Measurements from ENCODE around the gene LTB4R. TPM values are rescaled to one million over a fixed set of nuclear protein-coding genes. Genes with fewer than 3 reads are reported as not detected.

The LTB4R gene
- total RNA-seq, 1 donor, result 1.3 TPM

GRCh38 chr14:24283796-24284460 is 27.4 kb upstream of the LTB4R start:
- no peak for DNase-seq (ENCODE audit: low read depth)

GRCh38 chr14:24284501-24285035 is 26.7 kb upstream of the LTB4R start:
- TF ChIP-seq CTCF (IDR thresholded peaks at IDR 0.05; ENCODE audit: insufficient read depth, low read depth, low read length), result no peak
- H3K4me3 ChIP-seq (ENCODE audit: low read depth, low read length), result no peak overlapping the region
- DNase-seq (ENCODE audit: low read depth), result no peak

More at GRCh38 chr14:24283796-24284460, 27.4 kb upstream of the LTB4R start:
- H3K4me3 ChIP-seq (ENCODE audit: low read depth, low read length), result no peak overlapping the region
- TF ChIP-seq CTCF (IDR thresholded peaks at IDR 0.05; ENCODE audit: insufficient read depth, low read depth, low read length), result no peak

- H3K4me3 ChIP-seq (ENCODE audit: low read depth, low read length), result no peak overlapping the region
- no peak for DNase-seq (ENCODE audit: low read depth)
- no peak for TF ChIP-seq CTCF (IDR thresholded peaks at IDR 0.05; ENCODE audit: insufficient read depth, low read depth, low read length)
These were observed 26.0 kb upstream of the LTB4R start for GRCh38 chr14:24285351-24285750.

- TF ChIP-seq CTCF (IDR thresholded peaks at IDR 0.05; ENCODE audit: insufficient read depth, low read depth, low read length), result no peak
- DNase-seq (ENCODE audit: low read depth), result no peak
- H3K4me3 ChIP-seq (ENCODE audit: low read depth, low read length), result no peak overlapping the region
These were observed 24.3 kb upstream of the LTB4R start for GRCh38 chr14:24286996-24287395.

GRCh38 chr14:24289649-24290280 is 21.5 kb upstream of the LTB4R start:
- no peak overlapping the region for H3K4me3 ChIP-seq (ENCODE audit: low read depth, low read length)
- no peak for TF ChIP-seq CTCF (IDR thresholded peaks at IDR 0.05; ENCODE audit: insufficient read depth, low read depth, low read length)
- no peak for DNase-seq (ENCODE audit: low read depth)

GRCh38 chr14:24290746-24291145 is 20.6 kb upstream of the LTB4R start:
- TF ChIP-seq CTCF (IDR thresholded peaks at IDR 0.05; ENCODE audit: insufficient read depth, low read depth, low read length), result no peak
- DNase-seq (ENCODE audit: low read depth), result no peak
- no peak overlapping the region for H3K4me3 ChIP-seq (ENCODE audit: low read depth, low read length)

Measured in fibroblast of villous mesenchyme (primary cell).